Upper lobe of right lung (tissue), 1 donor: Measurements from ENCODE around the gene ATP5F1A. TPM values are rescaled to one million over a fixed set of nuclear protein-coding genes. Genes with fewer than 3 reads are reported as not detected.

Source experiments
- ATAC-seq: fragments of 200-7000 bp; cut with Tn5 transposase; one replicate; pipeline ENCODE4 v1.9.1; 2020; ENCODE audit warnings: mild to moderate bottlenecking, moderate library complexity
- DNase-seq: peaks from one replicate; pipeline ENCODE4 v3.0.0-alpha.2; 2020
- H3K27ac ChIP-seq: fragments of 200-600 bp; one replicate; pipeline ENCODE4 v1.8.0; 2022
- H3K27me3 ChIP-seq: fragments of 200-600 bp; one replicate; pipeline ENCODE4 v1.8.0; 2022; ENCODE audit warnings: mild to moderate bottlenecking
- H3K36me3 ChIP-seq: fragments of 200-600 bp; one replicate; pipeline ENCODE4 v1.8.0; 2022
- H3K4me1 ChIP-seq: fragments of 200-600 bp; one replicate; pipeline ENCODE4 v1.8.0; 2022
- H3K4me3 ChIP-seq: fragments of 200-600 bp; one replicate; pipeline ENCODE4 v1.8.0; 2022; ENCODE audit warnings: mild to moderate bottlenecking
- H3K9me3 ChIP-seq: fragments of 200-600 bp; one replicate; pipeline ENCODE4 v1.8.0; 2022
- intact Hi-C: fragments of 100-400 bp; cut with DNase I; formaldehyde crosslinking; loops from one replicate; pipeline ENCODE4 v1.11.0; 2022
- total RNA-seq: library from RNA; stranded (reverse); fragmentation: NEBNext Ultra II Directional; extraction: Animal tissue kit (Norgen Biotek cat#: 25700); gene quantifications from one replicate; pipeline ENCODE4 v1.2.1, GENCODE V29; 2021
- TF ChIP-seq, protein P1 (sequence below): fragments of 200-600 bp; IDR thresholded peaks from one replicate; pipeline ENCODE4 v1.8.0; 2022; ENCODE audit warnings: antibody characterized with exemption
- donor health status: DM: no; HTN: yes; CAD: no; lungs with severe emphysema.

ATP5F1A gene
- total RNA-seq, 1 donor from 2014 or later: 254 TPM

DNA sequence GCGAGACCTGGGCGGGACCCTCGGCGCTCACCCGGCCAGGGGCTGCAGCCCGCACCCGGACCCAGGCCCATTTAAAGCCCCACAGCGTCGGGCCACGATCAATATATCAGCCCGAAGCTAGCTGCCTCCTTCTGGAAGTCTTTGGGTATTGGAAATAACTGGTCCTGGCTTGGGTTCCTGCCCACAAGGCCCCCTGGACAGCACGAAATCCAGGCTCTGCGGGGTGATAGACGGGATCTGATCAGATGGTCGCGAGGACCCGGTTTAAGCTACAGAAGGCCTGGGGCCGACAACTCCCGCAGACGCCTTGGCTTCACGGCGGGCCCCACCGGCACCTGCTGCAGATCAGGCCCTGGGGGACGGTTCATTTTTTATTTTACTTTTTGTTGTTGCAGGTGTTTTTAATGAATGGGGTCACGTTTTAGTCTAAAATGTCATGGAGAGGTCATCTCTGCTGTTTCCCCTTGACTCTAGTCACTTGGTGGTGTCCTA is 25.7 kb downstream of the ATP5F1A start:
- H3K36me3 ChIP-seq: no peaks in the 10 kb centered on the region
- H3K27me3 ChIP-seq: no peaks in the 10 kb centered on the region
- TF ChIP-seq, protein P1, sequence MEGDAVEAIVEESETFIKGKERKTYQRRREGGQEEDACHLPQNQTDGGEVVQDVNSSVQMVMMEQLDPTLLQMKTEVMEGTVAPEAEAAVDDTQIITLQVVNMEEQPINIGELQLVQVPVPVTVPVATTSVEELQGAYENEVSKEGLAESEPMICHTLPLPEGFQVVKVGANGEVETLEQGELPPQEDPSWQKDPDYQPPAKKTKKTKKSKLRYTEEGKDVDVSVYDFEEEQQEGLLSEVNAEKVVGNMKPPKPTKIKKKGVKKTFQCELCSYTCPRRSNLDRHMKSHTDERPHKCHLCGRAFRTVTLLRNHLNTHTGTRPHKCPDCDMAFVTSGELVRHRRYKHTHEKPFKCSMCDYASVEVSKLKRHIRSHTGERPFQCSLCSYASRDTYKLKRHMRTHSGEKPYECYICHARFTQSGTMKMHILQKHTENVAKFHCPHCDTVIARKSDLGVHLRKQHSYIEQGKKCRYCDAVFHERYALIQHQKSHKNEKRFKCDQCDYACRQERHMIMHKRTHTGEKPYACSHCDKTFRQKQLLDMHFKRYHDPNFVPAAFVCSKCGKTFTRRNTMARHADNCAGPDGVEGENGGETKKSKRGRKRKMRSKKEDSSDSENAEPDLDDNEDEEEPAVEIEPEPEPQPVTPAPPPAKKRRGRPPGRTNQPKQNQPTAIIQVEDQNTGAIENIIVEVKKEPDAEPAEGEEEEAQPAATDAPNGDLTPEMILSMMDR: no peak
- intact Hi-C loops: loop anchor here (10.0 kb wide), 1 partner anchor 408 kb away; no protein-coding TSS in a partner anchor
- H3K9me3 ChIP-seq: no peaks in the 10 kb centered on the region
- peaks cover 31% of the 10 kb centered on the region for H3K4me1 ChIP-seq
- peak overlapping the region; percentile 90 for H3K4me3 ChIP-seq
- ATAC-seq (no peak), DNase-seq (no peak)
- H3K27ac ChIP-seq: no peak overlapping the region

DNA sequence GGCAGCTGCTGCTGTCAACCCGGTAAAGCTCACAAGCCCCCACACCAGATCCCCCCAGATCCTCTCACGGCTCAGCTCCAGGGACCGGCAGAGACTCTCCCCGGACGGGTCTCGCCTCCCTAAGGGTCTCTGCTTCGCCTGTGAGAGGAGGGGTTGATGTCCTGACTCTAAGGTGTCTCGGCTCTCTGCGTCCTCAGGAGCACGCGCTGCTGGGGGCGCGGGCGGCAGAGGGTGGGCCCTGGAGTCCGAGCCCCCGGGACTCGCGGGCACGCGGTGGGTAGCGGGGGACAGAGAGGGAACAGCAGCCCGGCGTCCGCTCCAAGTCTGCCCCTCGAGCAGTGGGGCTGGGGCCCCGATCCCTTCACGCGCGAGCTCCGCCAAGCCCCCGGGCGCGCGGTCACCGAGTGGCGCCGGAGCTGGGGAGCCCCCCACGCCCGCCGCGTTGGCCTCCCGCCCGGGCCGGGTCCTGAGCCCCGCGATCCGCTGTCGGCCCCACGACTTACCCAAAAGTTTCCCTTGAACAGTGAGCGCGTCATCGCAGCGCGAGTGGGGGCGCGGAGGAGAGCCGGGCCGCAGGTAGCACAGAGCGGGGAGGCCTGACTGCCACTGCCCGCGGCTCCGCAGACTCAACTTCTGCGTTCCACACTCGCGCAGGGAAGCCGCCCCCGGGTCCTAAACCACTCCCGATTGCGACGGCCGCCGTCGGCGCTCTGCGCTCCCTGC is 26.3 kb downstream of the ATP5F1A start, which contains the start of gene PSTPIP2:
PSTPIP2 (minus strand) TSS at position 608 of the 723 bp plus-strand sequence; CDS start at position 536, 72 bp downstream.
- no peaks in the 10 kb centered on the region for H3K27me3 ChIP-seq

DNA sequence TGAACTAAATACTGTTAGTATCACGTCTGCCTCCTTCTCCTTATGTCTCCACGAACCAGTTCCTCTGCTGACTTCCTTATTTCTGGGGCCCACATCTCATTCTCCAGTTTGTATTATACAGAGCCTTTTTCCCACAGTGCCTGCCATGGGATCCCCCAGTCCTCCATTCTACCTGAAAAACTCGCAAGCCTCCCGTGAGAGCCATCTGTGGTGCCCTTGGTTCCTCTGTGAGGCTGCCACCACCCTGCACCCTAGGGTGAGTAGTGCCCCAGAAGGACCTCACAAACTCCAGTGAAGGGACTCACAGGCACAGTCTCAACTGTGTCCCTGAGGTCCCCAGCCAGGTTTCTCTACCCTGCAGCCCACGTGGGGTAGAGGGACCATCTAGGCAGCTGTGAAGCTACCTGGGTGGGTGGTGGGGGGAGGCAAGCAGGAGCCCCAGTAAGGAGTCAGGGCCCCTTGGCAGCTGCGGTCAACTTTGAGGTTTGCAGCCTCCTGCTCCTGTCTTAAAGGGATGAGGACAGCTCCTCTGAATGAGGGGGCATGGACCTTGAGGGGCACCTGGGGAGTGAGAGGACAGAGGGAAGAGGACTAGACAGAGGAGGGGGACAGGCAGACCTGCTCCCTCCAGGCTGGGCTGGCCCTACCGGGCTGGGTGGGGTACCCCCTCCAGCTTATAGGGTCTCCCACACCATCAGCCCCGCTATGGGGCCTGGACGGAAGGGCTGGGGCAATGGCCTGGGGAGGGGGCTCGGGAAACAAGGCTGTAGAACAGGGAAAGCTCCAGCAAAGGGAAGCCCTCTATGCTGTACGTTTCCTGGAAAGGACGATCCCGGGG is 27.1 kb downstream of the ATP5F1A start:
- DNase-seq: no peak
- peaks cover 31% of the 10 kb centered on the region for H3K4me1 ChIP-seq

More for the DNA sequence above, 26.3 kb downstream of the ATP5F1A start, which contains the start of gene PSTPIP2:
- TF ChIP-seq, protein P1: no peak
- Histone ChIP-seq H3K4me1 (peaks cover 31% of the 10 kb centered on the region), H3K36me3 (no peaks in the 10 kb centered on the region), H3K4me3 (peak within 1 kb of the TSS; percentile 90), H3K9me3 (no peaks in the 10 kb centered on the region), H3K27ac (peak within 1 kb of the TSS; percentile 72)
- intact Hi-C loops: loop anchor here (10.0 kb wide), 1 partner anchor 407 kb away; no protein-coding TSS in a partner anchor
- DNase-seq (peak; percentile 90), ATAC-seq (peak; percentile 89)

DNA sequence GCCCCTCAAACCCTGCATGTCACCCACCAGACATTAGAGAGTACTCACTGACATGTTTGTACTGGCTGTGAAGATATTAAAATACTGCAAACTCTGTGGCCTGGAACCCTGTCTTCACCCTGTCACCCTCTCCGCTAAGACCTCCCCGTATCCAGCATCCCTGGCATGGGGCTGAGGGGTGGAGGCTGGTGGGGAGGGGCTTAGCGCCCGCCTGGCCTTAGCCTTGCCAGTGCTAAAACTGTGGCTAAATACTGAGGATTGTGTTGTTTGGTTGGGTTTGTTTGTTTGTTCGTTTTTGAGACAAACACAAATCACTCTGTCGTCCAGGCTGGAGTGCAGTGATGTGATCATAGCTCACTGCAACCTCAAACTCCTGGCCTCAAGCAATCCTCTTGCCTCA is 27.9 kb downstream of the ATP5F1A start:
- H3K4me3 ChIP-seq: no peak overlapping the region
- H3K36me3 ChIP-seq: no peaks in the 10 kb centered on the region
- peaks cover 31% of the 10 kb centered on the region for H3K4me1 ChIP-seq
- intact Hi-C loops: loop anchor here (10.0 kb wide), 1 partner anchor 405 kb away; no protein-coding TSS in a partner anchor
- DNase-seq (no peak), ATAC-seq (no peak)
- no peaks in the 10 kb centered on the region for H3K9me3 ChIP-seq
- H3K27ac ChIP-seq: no peak overlapping the region
- TF ChIP-seq, protein P1: no peak
- no peaks in the 10 kb centered on the region for H3K27me3 ChIP-seq

More for the DNA sequence above, 27.1 kb downstream of the ATP5F1A start:
- intact Hi-C loops: loop anchor here (10.0 kb wide), 1 partner anchor 406 kb away; no protein-coding TSS in a partner anchor
- ATAC-seq: peak; percentile 48
- Histone ChIP-seq H3K27ac (no peak overlapping the region), H3K9me3 (no peaks in the 10 kb centered on the region), H3K4me3 (peak overlapping the region; percentile 90), H3K36me3 (no peaks in the 10 kb centered on the region), H3K27me3 (no peaks in the 10 kb centered on the region)
- TF ChIP-seq, protein P1: no peak

DNA sequence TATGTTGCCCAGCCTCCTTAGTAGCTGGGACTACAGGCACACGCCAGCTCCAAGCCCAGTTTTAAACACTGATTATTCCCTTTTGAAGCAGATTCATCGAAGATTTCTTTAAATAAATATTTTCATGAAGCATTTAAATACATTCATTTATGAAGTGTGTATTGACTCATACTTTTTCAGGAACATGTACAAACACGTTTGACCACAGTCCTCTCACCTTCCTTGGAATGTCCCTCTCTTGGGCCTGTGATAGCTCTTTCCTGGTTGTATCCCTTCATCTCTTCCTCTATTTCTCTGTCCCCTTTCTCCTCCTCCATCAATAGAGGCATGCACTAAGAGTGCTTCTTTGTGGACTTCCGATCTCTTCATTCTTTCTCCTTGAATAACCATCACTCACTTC is 28.6 kb downstream of the ATP5F1A start:
- ATAC-seq (no peak), DNase-seq (no peak)
- no peak overlapping the region for H3K4me3 ChIP-seq
- H3K27ac ChIP-seq: no peak overlapping the region
- TF ChIP-seq, protein P1: no peak
- H3K27me3 ChIP-seq: no peaks in the 10 kb centered on the region
- H3K9me3 ChIP-seq: no peaks in the 10 kb centered on the region
- intact Hi-C loops: no loop called here
- H3K36me3 ChIP-seq: no peaks in the 10 kb centered on the region
- peaks cover 31% of the 10 kb centered on the region for H3K4me1 ChIP-seq
